Tibial nerve (tissue), 4 donors: ENCODE data around the gene OR51D1.

ENCODE experiments used
- EP300 ChIP-seq, 2 donors: sonication (generic); formaldehyde crosslinking; IDR thresholded peaks; one replicate each; pipeline ENCODE4 v1.6.1; 2017; ENCODE audit warnings: antibody characterized with exemption in 2 of 2, mild to moderate bottlenecking in 1 of 2
- TF ChIP-seq, protein P1 (sequence below), 5 experiments: fragments of 200-600 bp in 3 of 5; fragments of 450-650 bp in 2 of 5; sonication (generic) in 3 of 5; IDR thresholded peaks; one replicate each; pipeline ENCODE4 v1.5.1; 2016 to 2019; ENCODE audit warnings: antibody characterized with exemption in 5 of 5, mild to moderate bottlenecking in 3 of 5, moderate library complexity in 2 of 5

- TF ChIP-seq, protein P1, sequence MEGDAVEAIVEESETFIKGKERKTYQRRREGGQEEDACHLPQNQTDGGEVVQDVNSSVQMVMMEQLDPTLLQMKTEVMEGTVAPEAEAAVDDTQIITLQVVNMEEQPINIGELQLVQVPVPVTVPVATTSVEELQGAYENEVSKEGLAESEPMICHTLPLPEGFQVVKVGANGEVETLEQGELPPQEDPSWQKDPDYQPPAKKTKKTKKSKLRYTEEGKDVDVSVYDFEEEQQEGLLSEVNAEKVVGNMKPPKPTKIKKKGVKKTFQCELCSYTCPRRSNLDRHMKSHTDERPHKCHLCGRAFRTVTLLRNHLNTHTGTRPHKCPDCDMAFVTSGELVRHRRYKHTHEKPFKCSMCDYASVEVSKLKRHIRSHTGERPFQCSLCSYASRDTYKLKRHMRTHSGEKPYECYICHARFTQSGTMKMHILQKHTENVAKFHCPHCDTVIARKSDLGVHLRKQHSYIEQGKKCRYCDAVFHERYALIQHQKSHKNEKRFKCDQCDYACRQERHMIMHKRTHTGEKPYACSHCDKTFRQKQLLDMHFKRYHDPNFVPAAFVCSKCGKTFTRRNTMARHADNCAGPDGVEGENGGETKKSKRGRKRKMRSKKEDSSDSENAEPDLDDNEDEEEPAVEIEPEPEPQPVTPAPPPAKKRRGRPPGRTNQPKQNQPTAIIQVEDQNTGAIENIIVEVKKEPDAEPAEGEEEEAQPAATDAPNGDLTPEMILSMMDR (IDR thresholded peaks at IDR 0.05) = no peak
- no peak for TF ChIP-seq EP300 (IDR thresholded peaks at IDR 0.05)
These were observed 47.5 kb downstream of the OR51D1 start for GRCh38 chr11:4684631-4685285.
